Activated T-cell treated with anti-CD3 and anti-CD28 coated beads, Interleukin-2, amount 50 U/mL, for 4 hours (primary cell): ENCODE results near the gene CEND1. TPM values are rescaled to one million over a fixed set of nuclear protein-coding genes. Genes with fewer than 3 reads are reported as not detected.

Experiments
- ATAC-seq, 2 donors: fragments of 200-7000 bp; cut with Tn5 transposase; one replicate each; pipeline ENCODE4 v1.10.0; 2021
- DNase-seq: peaks from one replicate; pipeline ENCODE4 v3.0.0-alpha.2; 2020
- H3K27me3 Mint-ChIP-seq: one replicate; pipeline ENCODE4 v1.8.0; 2021; ENCODE audit warnings: low read depth, mixed read lengths
- H3K36me3 Mint-ChIP-seq: one replicate; pipeline ENCODE4 v1.8.0; 2022; ENCODE audit warnings: mixed read lengths; ENCODE audit not compliant: insufficient read depth
- H3K4me1 Mint-ChIP-seq: one replicate; pipeline ENCODE4 v1.8.0; 2021; ENCODE audit warnings: low read depth, mixed read lengths
- H3K4me3 Mint-ChIP-seq: one replicate; pipeline ENCODE4 v1.8.0; 2021; ENCODE audit warnings: mild to moderate bottlenecking, moderate library complexity, mixed read lengths
- H3K9me3 Mint-ChIP-seq: one replicate; pipeline ENCODE4 v1.8.0; 2021; ENCODE audit warnings: mixed read lengths
- total RNA-seq, 3 donors: library from RNA; stranded (reverse); gene quantifications; one replicate each; pipeline ENCODE4 v1.2.1, GENCODE V29; 2021

CEND1 gene
- total RNA-seq, 3 donors from 2014 or later = 1.6 to 1.8 (median 1.7) TPM

- DNase-seq (no peak), ATAC-seq (no peak)
- Mint-ChIP-seq H3K4me1 (no peaks in the 10 kb centered on the region), H3K36me3 (peaks cover 14% of the 10 kb centered on the region), H3K27me3 (no peaks in the 10 kb centered on the region), H3K9me3 (no peaks in the 10 kb centered on the region), H3K4me3 (no peak overlapping the region)
These were observed 25.4 kb downstream of the CEND1 start for GRCh38 chr11:764322-765024.

GRCh38 chr11:763549-764321 is 26.2 kb downstream of the CEND1 start:
- H3K36me3 Mint-ChIP-seq = peaks cover 14% of the 10 kb centered on the region

GRCh38 chr11:763073-763463 is 26.8 kb downstream of the CEND1 start:
- Mint-ChIP-seq H3K36me3 (peaks cover 14% of the 10 kb centered on the region), H3K4me3 (no peak overlapping the region), H3K9me3 (no peaks in the 10 kb centered on the region), H3K4me1 (no peaks in the 10 kb centered on the region), H3K27me3 (no peaks in the 10 kb centered on the region)
- DNase-seq (no peak), ATAC-seq (no peak)

More at GRCh38 chr11:763549-764321, 26.2 kb downstream of the CEND1 start:
- no peaks in the 10 kb centered on the region for H3K9me3 Mint-ChIP-seq
- ATAC-seq (no peak), DNase-seq (no peak)
- H3K27me3 Mint-ChIP-seq = no peaks in the 10 kb centered on the region
- H3K4me1 Mint-ChIP-seq = no peaks in the 10 kb centered on the region
- H3K4me3 Mint-ChIP-seq = no peak overlapping the region

- peaks cover 14% of the 10 kb centered on the region for H3K36me3 Mint-ChIP-seq
- ATAC-seq (no peak), DNase-seq (no peak)
- no peaks in the 10 kb centered on the region for H3K27me3 Mint-ChIP-seq
- no peaks in the 10 kb centered on the region for H3K9me3 Mint-ChIP-seq
- H3K4me3 Mint-ChIP-seq = no peak overlapping the region
- H3K4me1 Mint-ChIP-seq = no peaks in the 10 kb centered on the region
These were observed 27.3 kb downstream of the CEND1 start for GRCh38 chr11:762421-763072.

GRCh38 chr11:761526-762108 is 28.3 kb downstream of the CEND1 start:
- Mint-ChIP-seq H3K9me3 (no peaks in the 10 kb centered on the region), H3K36me3 (peaks cover 19% of the 10 kb centered on the region), H3K27me3 (no peaks in the 10 kb centered on the region), H3K4me3 (no peak overlapping the region), H3K4me1 (no peaks in the 10 kb centered on the region)
- DNase-seq (no peak), ATAC-seq (no peak)

- peaks cover 19% of the 10 kb centered on the region for H3K36me3 Mint-ChIP-seq
These were observed 29.7 kb downstream of the CEND1 start for GRCh38 chr11:760236-760635.

GRCh38 chr11:749731-750130 is 40.2 kb downstream of the CEND1 start:
- H3K36me3 Mint-ChIP-seq = no peaks in the 10 kb centered on the region
- H3K9me3 Mint-ChIP-seq = no peaks in the 10 kb centered on the region
- H3K27me3 Mint-ChIP-seq = no peaks in the 10 kb centered on the region
- ATAC-seq (no peak), DNase-seq (no peak)
- peak overlapping the region; percentile 66 for H3K4me3 Mint-ChIP-seq
- peaks cover 14% of the 10 kb centered on the region for H3K4me1 Mint-ChIP-seq

More at GRCh38 chr11:760236-760635, 29.7 kb downstream of the CEND1 start:
- ATAC-seq = no peak
- Mint-ChIP-seq H3K4me3 (no peak overlapping the region), H3K27me3 (no peaks in the 10 kb centered on the region), H3K9me3 (no peaks in the 10 kb centered on the region), H3K4me1 (no peaks in the 10 kb centered on the region)
- DNase-seq = no peak

- Mint-ChIP-seq H3K4me1 (peaks cover 14% of the 10 kb centered on the region), H3K9me3 (no peaks in the 10 kb centered on the region), H3K27me3 (no peaks in the 10 kb centered on the region), H3K36me3 (no peaks in the 10 kb centered on the region), H3K4me3 (peak overlapping the region; percentile 81)
- DNase-seq = no peak
- ATAC-seq = peak; percentile 13
These were observed 41.9 kb downstream of the CEND1 start for GRCh38 chr11:748007-748359.

GRCh38 chr11:747158-748006 is 42.5 kb downstream of the CEND1 start, which contains the start of gene TALDO1:
TALDO1 (plus strand) TSS chr11:747464; CDS start chr11:747482, 18 bp downstream.
- no peaks in the 10 kb centered on the region for H3K9me3 Mint-ChIP-seq
- peaks cover 14% of the 10 kb centered on the region for H3K4me1 Mint-ChIP-seq
- H3K27me3 Mint-ChIP-seq = no peaks in the 10 kb centered on the region
- peak; percentile 94 for ATAC-seq
- H3K36me3 Mint-ChIP-seq = no peaks in the 10 kb centered on the region
- peak; percentile 69 for DNase-seq
- H3K4me3 Mint-ChIP-seq = peak within 1 kb of the TSS; percentile 81

- peak overlapping the region; percentile 81 for H3K4me3 Mint-ChIP-seq
- H3K9me3 Mint-ChIP-seq = no peaks in the 10 kb centered on the region
- DNase-seq = no peak
- ATAC-seq = peak; percentile 34 to 46
- H3K27me3 Mint-ChIP-seq = no peaks in the 10 kb centered on the region
- peaks cover 14% of the 10 kb centered on the region for H3K4me1 Mint-ChIP-seq
- H3K36me3 Mint-ChIP-seq = no peaks in the 10 kb centered on the region
These were observed 43.4 kb downstream of the CEND1 start for GRCh38 chr11:746289-747157.

- H3K4me3 Mint-ChIP-seq = no peak overlapping the region
- H3K36me3 Mint-ChIP-seq = no peaks in the 10 kb centered on the region
- no peaks in the 10 kb centered on the region for H3K9me3 Mint-ChIP-seq
- ATAC-seq = no peak
- peaks cover 14% of the 10 kb centered on the region for H3K4me1 Mint-ChIP-seq
- no peaks in the 10 kb centered on the region for H3K27me3 Mint-ChIP-seq
- no peak for DNase-seq
These were observed 44.5 kb downstream of the CEND1 start for GRCh38 chr11:745428-745827.

- no peak overlapping the region for H3K4me3 Mint-ChIP-seq
These were observed 47.2 kb downstream of the CEND1 start for GRCh38 chr11:742571-743201.

More at GRCh38 chr11:742571-743201, 47.2 kb downstream of the CEND1 start:
- peaks cover 8% of the 10 kb centered on the region for H3K4me1 Mint-ChIP-seq
- no peak for ATAC-seq
- no peaks in the 10 kb centered on the region for H3K9me3 Mint-ChIP-seq
- H3K36me3 Mint-ChIP-seq = no peaks in the 10 kb centered on the region
- no peak for DNase-seq
- no peaks in the 10 kb centered on the region for H3K27me3 Mint-ChIP-seq
